HG03432 (cell line): ENCODE data around the gene TRAPPC10.
"Not testable (repeated sequence)": the region's sequence is repeated elsewhere in the genome, so short reads cannot be mapped to it uniquely, and the experiment has no call there.

Experiments
- ATAC-seq: cut with Tn5 transposase; IDR thresholded peaks from one replicate; pipeline ENCODE4 v1.9.1; 2021; ENCODE audit warnings: mild to moderate bottlenecking, moderate library complexity; ENCODE audit not compliant: unreplicated experiment

The TRAPPC10 gene

DNA sequence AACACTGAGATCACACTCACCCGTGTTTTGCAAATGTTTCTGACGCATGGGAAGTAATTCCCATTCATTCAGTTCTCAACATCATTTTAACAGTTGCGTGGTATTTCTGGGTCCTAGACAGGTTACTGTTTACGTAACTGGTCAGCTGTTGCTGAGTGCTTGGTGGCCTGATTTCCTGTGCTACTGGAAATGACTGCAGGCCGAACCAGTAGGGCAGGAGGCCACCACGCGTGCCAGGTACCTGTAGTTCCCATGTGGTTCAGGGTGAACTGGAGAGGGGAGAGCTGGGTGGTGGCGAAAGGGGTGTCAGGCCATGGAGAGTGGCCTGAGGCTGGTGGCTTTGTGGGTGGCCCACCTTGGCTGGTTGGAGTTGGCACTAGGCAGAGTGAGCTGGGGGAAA is 122.6 kb downstream of the TRAPPC10 start:
- ATAC-seq, result not testable (repeated sequence)

- ATAC-seq, result peak; percentile 41
Observed at GRCh38 chr21:44138039-44138438, 125.9 kb downstream of the TRAPPC10 start.

DNA sequence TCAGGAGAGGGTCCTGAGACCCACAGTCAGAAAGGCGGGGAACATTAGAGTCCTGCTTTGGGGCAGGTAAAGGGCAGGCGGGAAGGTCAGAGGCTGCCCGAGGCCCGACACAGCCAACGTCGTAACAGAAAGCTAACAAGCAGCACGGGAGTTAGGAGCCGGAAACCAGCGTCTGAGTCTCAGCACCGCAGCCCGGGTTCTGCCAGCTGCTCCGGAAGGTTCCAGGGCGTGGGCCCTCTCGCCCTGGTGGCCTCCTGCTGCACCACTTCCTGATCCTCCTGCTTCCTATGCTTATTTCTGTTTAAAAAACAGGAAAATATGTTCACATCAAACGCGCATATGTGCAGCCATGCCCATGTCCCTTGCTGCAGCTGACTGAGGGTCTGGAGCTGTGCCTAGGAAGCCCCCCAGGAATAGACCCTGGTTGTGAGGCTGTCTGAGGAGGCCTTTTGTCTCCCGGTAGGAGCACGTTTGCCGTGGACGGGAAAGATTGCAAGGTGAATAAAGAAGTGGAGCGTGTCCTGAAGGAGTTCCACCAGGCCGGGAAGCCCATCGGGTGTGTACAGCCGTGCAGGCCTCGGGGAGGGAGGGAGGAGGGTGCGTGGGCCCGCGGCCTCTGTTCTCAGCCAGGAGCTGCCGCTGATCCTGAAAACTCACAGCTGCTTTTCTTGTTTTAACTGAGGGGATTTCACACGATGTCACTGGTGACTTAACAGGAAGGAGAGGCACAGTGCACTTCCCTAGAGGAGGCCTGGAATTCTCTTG is 127.9 kb downstream of the TRAPPC10 start:
- not testable (repeated sequence) for ATAC-seq

GRCh38 chr21:44140552-44140932 is 128.4 kb downstream of the TRAPPC10 start:
- not testable (repeated sequence) for ATAC-seq

- not testable (repeated sequence) for ATAC-seq
Observed at GRCh38 chr21:44142470-44142869, 130.4 kb downstream of the TRAPPC10 start.

DNA sequence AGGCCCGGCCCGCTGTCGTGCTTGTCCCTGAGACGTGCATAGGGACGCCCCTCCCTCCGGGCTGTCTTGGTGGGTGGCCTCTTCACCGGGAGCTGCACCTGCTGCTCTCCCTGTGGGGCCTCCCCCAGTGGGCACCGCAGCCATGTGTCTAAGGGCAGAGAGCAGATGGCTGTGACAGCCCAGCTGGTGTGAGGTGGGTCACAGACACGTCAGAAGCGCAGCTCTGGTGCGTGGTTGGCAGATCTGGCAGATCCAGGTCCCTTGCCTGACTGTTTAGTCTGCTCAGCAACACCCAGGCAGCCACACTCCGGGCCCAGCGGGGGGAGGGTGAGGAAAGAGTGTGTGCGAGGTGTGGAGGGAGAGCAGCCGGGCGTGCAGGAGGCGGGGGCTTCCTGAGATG is 131.3 kb downstream of the TRAPPC10 start:
- peak; percentile 50 for ATAC-seq

GRCh38 chr21:44143996-44144395 is 131.9 kb downstream of the TRAPPC10 start:
- not testable (repeated sequence) for ATAC-seq

- ATAC-seq, result not testable (repeated sequence)
Observed at GRCh38 chr21:44144784-44145602, 132.9 kb downstream of the TRAPPC10 start.

- ATAC-seq, result not testable (repeated sequence)
Observed at GRCh38 chr21:44145616-44146015, 133.5 kb downstream of the TRAPPC10 start.

DNA sequence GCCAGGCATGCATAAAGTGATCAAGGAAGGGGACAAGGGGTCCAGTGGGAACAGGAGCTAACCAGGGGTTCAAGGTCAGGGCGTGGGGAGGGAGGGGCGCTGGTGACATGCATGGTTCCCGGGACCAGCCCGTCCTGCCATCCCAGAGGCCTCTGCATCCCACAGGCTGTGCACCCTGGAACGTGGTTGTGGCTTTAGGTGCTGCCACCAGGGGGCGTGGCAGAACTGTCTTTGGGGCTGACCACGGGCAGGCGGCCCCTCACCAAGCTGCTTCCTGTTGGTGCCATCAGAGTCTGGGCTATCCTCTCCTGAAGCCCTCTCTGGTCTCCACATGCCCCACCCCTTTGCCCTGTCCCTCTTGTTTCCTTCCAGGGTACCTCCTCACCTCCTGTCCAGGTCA is 135.0 kb downstream of the TRAPPC10 start:
- not testable (repeated sequence) for ATAC-seq

DNA sequence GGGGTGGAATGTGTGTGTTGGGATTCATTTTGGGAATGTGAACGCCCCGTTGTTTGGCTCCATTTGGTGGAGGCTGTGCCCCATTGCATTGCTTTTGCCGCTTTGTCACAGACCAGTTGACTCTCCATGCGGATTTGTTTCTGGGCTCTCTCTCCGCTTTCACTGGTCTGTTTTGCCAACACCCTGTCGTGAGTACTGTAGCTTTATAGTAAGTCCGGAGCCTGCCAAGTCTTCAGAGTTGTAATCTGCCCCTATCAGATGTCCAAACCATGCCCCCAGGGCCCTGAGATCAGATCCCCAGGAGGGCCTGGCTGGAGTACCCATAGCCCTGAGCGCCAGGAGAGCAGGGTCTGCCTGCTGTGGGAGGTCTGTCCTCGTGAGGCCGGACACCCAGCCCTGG is 138.1 kb downstream of the TRAPPC10 start:
- ATAC-seq, result not testable (repeated sequence)

GRCh38 chr21:44153214-44153888 is 141.2 kb downstream of the TRAPPC10 start:
- ATAC-seq, result not testable (repeated sequence)

- ATAC-seq, result not testable (repeated sequence)
Observed at GRCh38 chr21:44153889-44154228, 141.8 kb downstream of the TRAPPC10 start.

DNA sequence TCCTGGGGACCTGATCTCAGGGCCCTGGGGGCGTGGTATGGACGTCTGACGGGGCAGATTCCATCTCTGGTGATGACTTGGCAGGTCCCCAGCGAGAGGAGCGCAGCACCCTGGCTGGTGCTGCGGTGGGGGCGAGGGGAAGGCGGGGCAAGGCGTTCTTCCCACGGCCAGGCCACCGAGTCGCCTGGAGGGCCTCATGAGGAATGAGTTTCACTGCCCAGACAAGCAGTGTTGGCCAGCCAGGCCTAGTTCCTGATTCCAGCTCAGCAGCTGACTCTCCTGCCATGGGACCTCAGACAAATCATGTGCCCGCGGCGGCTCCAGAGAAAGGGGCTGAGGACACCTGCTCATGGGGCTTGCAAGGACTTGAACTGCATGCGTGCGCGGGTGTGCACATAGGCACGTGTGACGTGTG is 142.7 kb downstream of the TRAPPC10 start:
- ATAC-seq, result peak; percentile 21

- ATAC-seq, result peak; percentile 37
Observed at GRCh38 chr21:44155231-44155993, 143.3 kb downstream of the TRAPPC10 start.

DNA sequence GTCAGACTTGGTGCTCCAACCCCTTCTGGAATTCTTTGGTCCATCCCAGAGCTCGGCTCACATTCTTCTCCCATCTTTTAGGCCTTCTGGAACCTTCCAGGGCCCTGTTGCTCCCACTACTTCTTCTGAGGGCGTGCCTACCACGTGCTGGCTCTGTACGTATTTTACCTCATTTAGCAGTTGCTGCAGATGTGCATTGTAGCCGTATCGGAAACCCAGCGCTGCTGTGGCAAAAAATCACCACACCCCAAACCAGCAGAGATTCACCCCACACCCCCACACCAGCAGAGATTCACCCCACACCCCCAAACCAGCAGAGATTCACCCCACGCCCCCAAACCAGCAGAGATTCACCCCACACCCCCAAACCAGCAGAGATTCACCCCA is 143.9 kb downstream of the TRAPPC10 start:
- not testable (repeated sequence) for ATAC-seq
